HG02885 (cell line): Measurements from ENCODE around the gene DENR.
"Not testable (repeated sequence)": the region's sequence is repeated elsewhere in the genome, so short reads cannot be mapped to it uniquely, and the experiment has no call there.

Experiments used
- ATAC-seq: cut with Tn5 transposase; IDR thresholded peaks from one replicate; pipeline ENCODE4 v1.9.1; 2021; ENCODE audit warnings: mild to moderate bottlenecking; ENCODE audit not compliant: unreplicated experiment, poor library complexity

DENR gene, protein sequence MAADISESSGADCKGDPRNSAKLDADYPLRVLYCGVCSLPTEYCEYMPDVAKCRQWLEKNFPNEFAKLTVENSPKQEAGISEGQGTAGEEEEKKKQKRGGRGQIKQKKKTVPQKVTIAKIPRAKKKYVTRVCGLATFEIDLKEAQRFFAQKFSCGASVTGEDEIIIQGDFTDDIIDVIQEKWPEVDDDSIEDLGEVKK

DNA sequence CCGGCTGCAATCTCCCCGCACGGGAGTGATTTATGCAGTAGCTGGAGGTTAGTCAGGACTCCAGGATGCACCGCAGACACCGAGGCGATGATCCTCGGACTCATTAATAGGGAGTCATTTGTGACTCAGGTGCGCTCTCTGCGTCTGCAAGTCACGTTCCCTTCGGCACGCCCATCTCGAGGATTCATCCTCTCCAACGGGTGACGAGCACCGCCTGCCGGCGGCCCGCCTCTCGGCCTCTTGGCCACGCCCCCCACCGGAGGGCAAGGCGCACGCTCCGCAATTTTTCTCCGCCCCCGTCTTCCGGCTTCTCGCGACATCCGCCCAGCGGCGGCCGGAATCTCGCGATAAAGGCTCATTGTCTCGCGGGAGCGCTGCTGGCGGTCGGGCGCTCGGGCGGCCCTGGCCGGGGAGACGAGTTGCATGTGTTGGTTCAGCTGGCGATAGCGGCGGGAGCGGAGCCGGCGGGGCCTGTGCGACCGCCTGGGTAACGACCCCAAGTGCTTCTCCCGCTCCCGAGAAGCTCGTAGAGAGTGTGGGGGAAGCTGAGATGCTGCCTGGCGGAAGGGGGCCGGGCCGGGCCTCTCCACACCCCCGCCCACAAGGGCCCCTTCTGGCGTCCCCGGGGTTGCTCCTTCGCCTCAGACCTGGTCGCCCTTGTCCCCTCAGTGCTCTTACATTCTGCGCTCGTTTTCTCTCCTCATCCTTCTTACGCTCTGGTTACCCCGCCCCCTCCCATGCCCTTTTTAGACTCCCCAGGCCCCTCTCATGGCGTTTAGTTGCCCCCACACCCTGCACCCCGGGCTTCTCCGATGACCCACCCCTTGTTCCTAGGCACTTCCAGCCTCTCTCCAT is at the start of gene DENR:
DENR (plus strand) TSS at position 361 of the 855 bp plus-strand sequence. CDS start 878 bp downstream, outside the sequence.
- ATAC-seq: peak; percentile 95

DNA sequence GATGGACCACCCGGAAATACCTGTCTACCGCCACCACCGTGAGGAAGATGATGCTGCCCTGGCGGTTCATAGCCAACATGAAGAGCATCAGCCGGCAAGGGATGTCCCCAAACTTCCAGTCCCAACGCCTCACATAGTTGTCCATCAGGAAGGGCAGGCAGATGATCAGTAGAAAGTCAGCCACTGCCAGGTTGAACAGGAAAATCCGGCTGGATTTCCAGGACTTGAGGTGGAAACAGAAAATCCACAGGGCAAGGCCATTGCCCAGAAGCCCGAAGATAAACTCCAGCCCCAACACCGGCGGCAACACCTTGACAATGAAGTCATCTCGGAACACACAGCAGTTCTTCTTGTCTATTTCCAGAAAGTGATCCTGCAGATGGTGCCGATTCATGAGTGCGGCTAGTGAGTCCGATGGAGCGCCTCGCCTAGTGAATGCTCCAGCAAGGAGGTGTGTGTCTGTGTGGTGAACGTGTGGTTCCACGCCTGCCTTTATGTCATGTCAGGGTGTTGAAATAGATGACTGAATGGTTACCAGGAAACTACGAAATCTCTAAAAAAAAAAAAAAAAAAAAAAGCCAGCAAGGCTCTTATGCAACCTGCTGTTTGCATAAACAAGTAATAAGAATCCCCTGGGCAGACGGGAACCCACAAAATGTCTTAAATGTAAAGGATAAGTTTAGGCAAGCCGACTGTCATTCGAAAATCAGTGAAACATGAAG is 49.6 kb upstream of the DENR start, which contains the start of gene HCAR2:
HCAR2 (minus strand) TSS at position 468 of the 722 bp plus-strand sequence; CDS start at position 394, 74 bp downstream.
- ATAC-seq: not testable (repeated sequence)

DNA sequence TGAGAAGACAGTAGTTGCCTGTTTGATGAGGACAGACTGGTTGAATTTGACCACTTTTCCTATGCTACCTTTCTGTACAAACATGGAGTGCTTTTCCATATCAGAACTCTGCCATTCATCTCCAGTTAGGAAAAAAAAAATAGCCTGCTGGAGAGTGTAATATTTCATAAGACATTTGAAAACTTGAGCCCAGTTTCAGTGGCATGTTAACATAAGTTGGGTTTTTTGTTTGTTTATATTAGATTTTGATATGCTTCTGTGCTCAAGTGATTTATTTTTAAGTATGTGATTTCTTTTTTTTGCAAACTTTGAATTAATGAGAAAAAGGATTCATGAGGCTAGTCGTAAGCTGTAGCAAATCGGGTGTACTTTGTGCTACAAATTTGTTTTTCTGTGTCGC is 48.8 kb upstream of the DENR start:
- not testable (repeated sequence) for ATAC-seq

DNA sequence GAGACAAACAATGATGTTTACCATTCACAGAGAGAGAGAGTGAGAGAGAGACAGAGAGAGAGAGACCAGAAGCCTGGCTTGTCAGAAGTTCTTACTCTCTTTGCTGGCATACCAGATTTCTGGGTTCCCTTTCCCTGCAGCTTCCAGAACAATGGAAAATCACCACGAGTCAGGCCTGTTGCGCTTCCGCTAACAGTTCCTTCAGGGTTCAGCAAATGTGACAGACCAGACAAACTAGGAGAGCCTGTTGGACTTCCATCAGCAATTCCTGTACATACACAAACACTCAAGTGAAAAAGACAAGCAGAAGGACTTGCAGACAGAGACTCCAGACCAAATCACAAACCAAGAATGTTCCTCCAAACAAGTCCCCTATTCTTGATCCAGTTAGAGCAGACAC is 43.3 kb upstream of the DENR start:
- ATAC-seq: not testable (repeated sequence)

DNA sequence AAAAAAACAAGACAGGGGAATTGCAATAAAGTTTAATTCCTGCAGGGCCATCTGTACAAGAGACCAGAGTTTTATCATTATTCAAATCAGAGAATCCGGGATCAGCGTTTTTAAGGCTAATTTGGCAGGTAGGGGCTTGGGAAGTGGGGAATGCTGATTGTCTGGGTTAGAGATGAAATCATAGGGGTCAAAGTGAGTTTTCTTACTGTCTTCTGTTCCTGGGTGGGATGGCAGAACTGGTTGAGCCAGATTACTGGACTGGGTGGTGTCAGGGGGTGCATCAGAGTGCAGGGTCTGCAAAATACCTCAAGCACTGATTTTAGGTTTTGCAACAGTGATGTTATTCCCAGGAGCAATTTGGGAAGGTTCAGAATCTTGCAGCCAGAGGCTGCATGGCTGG is 42.3 kb upstream of the DENR start:
- ATAC-seq: not testable (repeated sequence)

DNA sequence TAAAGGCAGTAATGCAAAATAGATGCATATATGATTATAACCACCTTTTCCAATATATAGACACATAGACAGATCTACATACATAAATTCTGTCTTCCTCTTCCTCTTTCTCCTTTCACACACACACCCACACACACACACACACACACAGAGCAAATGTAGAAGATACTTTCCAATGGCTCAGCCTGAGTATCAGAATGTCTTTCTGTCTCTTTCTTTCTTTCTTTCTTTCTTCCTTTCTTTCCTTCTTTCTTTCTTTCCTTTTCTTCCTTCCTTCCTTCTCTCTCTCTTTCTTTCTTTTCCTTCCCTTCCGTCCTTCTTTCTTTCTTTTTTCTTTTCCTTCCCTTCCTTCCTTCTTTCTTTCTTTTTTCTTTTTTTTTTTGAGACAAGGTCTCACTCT is 41.4 kb upstream of the DENR start:
- not testable (repeated sequence) for ATAC-seq

DNA sequence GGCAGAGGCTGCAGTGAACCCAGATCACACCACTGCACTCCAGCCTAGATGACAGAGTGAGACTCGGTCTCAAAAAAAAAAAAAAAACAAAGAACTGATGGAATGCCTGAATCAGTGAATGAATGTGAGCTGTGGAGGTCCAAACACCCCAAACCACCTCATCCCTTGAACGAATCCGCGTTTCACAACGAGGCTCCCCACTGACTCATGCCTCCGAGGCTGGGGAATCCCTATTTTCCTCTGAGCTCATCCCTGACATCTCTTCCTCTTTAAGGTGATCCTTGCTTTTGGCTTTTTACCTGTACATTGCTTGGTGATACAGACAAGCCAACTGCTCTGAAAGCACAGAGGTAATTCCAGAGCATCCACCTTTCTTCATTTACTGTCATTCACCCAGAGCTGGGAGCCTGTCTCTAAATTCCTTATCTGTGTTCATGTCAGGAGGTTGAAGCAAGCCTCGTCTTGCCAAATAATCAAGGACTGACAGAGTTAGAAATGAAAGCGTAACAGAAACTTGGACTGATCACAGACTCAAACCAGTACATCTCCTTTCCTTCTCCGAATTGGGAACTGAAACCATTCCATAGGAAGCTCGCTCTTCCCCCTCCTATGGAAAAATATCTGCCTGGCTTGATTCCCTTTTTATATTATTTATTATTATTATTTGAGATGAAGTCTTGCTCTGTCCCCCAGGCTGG is 39.0 kb upstream of the DENR start:
- ATAC-seq: not testable (repeated sequence)

DNA sequence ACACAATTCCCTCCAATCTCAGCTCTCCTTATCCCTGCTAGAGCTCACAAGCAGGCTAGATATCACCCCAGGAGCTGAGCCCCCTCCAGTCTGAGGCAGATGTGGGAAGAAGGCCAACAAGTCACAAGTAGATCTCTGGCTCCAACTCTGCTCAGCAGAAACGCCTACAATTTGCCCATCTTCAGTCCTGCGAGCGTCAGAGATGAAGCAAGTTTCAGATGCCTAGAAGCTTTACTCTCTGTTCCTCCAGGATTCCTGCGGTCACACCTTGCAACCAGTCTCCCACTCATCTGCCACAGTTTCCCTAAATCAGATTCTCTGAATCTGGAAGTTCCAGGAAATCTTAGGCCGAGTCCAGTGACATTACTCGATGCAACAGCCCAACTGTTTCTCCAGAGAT is 37.4 kb upstream of the DENR start:
- not testable (repeated sequence) for ATAC-seq

DNA sequence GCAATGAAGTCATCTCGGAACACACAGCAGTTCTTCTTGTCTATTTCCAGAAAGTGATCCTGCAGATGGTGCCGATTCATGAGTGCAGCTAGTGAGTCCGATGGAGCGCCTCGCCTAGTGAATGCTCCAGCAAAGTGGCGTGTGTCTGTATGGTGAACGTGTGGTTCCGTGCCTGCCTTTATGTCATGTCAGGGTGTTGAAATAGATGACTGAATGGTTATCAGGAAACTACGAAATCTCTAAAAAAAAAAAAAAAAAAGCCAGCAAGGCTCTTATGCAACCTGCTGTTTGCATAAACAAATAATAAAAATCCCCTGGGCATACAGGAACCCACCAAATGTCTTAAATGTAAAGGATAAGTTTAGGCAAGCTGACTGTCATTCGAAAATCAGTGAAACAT is 36.0 kb upstream of the DENR start, which contains the start of gene HCAR3:
HCAR3 (minus strand) TSS at position 154 of the 400 bp plus-strand sequence; CDS start at position 80, 74 bp downstream.
- not testable (repeated sequence) for ATAC-seq

DNA sequence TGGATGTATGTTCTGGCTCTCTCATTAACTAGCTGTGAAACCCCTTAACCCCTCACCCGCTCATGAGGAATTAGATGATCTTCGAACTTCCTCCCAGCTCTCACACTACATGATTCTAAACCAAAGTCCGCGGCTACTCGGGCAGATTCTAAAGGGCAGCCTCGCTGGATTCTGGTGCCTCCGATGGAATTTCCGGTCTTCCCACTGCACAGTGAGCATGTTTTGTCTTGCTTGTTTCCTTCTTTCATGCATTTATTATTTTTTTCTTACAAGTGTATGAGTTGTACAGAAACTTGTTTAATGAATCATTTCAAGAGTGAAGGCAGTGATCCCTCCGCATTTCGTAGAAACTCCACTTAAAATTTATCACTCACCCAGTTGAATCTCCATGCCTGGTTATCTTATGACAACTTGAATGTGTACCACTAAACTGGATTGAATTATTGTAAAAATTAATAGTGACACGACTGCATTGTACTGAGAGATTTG is 31.5 kb upstream of the DENR start:
- ATAC-seq: no peak

DNA sequence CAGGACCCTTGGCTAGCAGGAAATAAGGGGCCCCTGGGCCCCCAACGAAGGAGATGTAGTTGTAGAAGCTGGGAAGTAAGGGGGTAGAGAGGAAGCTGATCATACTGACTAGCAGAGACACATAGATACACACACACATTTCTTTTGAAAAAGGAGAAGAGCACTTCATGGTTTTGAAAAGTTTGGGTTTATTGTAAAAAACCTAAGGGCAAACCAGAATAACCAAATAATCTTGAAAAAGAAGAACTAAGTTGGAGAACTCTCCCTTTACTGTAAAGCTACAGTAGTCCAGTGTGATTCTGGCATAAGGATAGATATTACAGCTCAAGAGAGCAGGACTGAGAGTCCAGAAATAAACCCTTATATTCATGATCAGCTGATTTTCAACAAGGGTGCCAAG is 30.2 kb upstream of the DENR start:
- no peak for ATAC-seq

DNA sequence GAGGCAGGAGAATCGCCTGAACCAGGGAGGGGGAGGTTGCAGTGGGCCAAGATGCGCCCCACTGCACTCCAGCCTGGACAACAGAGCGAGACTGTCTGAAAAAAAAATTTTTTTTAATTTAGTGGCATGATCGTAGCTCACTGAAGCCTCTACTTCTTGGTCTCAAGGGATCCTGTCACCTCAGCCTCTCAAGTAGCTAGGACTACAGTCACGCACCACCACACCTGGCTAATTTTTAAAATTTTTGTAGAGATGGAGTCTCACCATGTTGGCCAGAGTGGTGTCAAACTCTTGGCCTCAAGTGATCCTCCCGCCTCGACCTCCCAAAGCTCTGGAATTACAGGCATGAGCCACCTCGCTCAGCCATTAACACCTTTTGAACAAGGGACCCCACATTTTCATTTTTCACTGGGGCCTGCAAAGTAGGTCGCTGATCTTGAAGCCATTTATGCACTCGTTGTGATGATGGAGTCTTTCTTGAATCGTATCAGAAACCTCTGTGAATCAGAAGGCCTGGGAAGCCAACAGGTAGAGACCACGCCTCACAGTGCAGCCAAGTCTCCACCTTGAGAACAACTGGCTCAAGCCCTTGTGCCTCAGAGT is 27.9 kb upstream of the DENR start:
- ATAC-seq: no peak

DNA sequence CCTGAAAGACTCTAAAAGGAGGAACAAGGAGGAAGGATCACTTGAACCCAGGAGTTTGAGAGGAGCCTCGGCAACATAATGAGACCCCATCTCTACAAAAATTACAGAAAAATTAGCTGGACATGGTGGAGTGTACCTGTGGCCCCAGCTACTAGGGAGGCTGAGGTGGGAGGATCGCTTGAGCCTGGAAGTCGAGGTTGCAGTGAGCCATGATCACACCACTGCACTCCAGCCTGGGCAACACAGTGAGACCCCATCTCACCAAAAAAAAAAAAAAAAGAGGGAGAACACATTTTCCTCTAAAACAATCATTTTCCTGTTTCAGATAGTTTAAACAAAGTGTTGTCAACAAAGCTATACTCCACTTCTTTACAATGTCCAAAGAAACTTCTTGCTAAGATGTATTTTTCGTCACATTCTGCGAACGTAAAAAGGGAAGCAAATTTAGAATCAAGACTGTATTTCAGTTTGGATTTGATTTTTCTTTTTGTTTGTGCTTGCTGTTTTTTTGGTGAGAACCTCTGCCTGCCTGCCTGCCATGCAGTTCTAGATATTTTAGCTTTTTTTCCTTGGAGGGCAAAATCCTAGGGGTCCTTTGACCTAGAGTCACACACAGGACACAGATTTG is 27.1 kb upstream of the DENR start:
- ATAC-seq: no peak

DNA sequence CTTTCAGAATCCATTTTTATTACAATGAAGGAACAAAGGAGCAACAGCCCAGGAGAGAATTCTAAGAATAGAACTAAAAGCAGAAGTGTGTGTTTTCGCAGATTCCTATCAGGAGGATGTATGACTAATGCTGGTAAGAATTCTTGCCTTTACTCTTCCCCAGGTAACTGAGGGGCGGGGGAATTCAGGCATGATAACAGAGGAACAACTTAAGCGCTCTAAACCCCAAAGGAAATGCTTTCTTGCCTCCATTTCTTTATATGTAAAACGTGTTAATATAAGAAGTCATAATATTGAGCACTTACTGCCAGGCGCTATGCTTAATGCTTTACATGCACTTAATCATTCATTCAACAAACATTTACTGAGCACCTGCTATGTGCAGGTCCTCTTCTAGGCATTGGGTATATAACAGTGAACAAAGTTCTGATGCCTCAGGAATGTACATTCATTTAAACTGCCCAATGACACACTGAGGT is 26.5 kb upstream of the DENR start:
- peak; percentile 48 for ATAC-seq

DNA sequence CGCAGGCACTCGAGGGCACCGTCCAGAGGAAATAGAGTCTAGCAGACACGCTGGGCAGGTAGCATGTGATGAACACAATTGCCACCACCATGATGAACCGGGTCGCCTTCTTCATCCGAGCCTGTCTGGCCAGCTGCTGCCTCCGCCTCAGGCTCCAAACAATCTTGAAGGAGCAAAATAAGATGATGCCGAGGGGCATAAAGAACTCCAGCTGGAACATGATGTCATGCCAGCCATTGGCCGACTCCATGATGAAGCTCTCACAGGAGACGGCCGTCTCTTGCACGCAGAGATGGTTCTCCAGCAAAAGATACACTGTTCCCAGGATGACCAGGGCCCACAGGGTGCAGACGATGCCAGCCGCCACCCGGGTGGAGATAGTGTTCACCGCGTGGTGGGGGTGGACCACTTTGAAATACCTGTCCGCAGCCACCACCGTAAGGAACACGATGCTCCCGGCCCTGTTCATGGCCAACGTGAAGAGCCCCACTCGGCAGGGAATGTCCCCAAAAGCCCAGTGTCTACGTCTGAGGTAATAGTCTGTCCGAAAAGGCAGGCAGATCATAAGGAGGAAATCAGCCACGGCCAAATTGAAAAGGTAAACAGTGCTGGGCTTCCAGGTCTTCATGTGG is 22.9 kb upstream of the DENR start:
- ATAC-seq: no peak

DNA sequence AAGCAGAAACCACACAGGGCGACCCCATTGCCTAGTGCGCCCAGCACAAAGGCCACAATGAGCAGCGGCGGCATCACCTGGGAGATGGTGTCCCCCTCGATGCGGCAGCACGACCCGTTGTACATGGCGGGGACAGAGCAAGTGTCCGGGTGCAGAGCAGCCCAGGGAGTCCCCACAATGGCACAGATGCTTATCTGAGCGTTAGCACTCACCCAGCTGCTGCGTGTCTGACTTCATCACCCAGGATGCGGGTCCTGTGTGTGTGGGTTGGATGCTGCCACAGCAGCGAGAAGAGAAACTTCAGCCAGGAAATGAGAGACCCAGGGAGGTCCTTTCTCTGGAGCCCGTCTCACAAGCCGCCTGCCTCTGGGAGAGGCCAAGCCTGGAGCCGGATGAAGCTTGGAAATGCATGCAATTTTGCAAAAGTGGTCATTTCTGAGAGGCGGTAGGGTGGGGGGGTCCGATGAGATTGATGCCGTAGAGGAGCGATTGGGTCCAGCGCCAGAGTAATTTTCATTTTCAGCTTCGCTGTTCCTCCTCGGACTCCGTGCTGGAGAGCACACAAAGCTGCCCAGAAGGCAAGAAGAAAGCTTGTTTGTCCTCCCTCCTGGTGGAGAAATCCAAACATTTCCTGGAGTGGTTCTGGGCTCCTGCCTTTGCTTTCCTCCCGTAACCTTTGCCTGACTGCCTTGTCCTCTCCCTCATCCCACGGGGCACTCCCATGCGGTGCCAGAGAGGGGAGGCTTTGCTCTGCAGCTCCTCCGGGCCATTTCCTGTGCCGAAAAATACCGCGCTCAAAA is 22.2 kb upstream of the DENR start, which contains the start of gene HCAR1:
HCAR1 (minus strand) TSS at position 630 of the 800 bp plus-strand sequence; CDS start at position 125, 505 bp downstream.
- ATAC-seq: no peak

DNA sequence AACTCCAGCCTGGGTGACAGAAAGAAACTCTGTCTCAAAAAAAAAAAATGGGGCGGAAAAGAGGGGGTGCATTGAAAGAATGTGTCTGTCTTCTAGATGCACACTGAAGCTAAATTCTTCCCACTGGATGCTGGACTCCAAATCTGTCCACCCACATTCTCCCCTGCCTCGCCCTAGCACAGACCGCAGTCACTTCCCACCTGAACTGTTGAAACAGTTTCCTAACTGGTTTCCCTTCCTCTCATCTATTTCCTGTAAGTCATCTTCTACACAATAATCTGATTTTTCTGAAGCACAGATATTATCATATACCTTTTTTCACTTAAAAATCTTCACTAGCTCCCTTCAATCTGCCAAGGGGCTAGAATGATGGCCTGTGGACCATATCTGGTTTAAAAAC is 20.5 kb upstream of the DENR start:
- no peak for ATAC-seq

DNA sequence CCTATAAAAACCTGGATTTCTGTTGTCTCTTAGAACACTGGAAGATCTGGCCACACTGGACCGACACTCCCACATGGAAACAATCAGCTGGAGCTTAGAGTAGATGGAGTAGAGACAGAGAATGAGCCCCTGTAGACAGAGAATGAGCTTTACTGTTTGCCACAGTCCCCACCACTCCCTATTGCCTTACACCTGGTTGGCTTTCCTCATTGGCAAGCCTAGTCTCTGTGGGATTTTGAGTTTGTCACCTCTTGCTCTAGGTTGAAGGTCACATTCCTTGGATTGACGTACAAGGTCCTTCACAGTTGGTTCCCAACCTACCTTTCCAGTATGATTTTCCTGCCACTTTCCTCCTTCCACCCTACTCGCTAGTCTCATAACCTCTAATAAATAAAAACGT is 20.0 kb upstream of the DENR start:
- ATAC-seq: no peak
